Stimulated activated memory B cell treated with anti-CD40 and anti-IgM and Interleukin-4, amounts not matched to agents 10 μg/mL and 1 μg/mL and 100 μg/mL, for 72 hours (primary cell): ENCODE results near the gene SYT15.
"Not testable (repeated sequence)": the region's sequence is repeated elsewhere in the genome, so short reads cannot be mapped to it uniquely, and the experiment has no call there.

Experiments used
- ATAC-seq: fragments of 150-1000 bp; cut with Tn5 transposase; 2 replicates; pipeline ENCODE4 v1.10.0; 2021
- H3K27ac Mint-ChIP-seq: one replicate; pipeline ENCODE4 v1.8.0; 2022; ENCODE audit warnings: mild to moderate bottlenecking, mixed read lengths
- H3K27me3 Mint-ChIP-seq: one replicate; pipeline ENCODE4 v1.8.0; 2022; ENCODE audit warnings: mixed read lengths
- H3K36me3 Mint-ChIP-seq: one replicate; pipeline ENCODE4 v1.8.0; 2022; ENCODE audit warnings: mixed read lengths
- H3K4me1 Mint-ChIP-seq: one replicate; pipeline ENCODE4 v1.8.0; 2022; ENCODE audit warnings: mixed read lengths
- H3K4me3 Mint-ChIP-seq: one replicate; pipeline ENCODE4 v1.8.0; 2022; ENCODE audit warnings: mild to moderate bottlenecking, moderate library complexity, mixed read lengths
- H3K9me3 Mint-ChIP-seq: one replicate; pipeline ENCODE4 v1.8.0; 2022; ENCODE audit warnings: mixed read lengths

SYT15 gene

DNA sequence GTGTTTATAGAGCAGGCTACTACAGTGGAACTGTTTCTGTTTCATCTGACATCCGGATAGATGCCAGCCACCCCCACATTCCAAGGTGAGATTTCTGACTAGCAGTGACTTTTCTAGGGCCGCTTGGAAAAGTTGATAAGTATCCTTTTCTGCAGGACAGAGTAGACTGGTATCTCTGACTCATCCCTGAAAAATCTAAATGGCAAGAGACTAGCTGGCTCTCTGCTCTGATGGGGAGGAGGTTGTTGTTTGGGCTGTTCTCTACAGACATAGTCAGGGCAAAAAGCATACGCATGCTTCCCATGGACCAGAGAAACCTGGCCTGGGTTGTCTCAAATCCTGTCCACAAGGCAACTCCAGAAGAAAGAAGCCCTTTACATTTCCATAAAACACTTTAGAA lies 10.7 kb downstream of the SYT15 start:
- H3K9me3 Mint-ChIP-seq, H3K4me3 Mint-ChIP-seq, H3K27me3 Mint-ChIP-seq, H3K4me1 Mint-ChIP-seq, H3K27ac Mint-ChIP-seq, ATAC-seq, H3K36me3 Mint-ChIP-seq: not testable (repeated sequence)

DNA sequence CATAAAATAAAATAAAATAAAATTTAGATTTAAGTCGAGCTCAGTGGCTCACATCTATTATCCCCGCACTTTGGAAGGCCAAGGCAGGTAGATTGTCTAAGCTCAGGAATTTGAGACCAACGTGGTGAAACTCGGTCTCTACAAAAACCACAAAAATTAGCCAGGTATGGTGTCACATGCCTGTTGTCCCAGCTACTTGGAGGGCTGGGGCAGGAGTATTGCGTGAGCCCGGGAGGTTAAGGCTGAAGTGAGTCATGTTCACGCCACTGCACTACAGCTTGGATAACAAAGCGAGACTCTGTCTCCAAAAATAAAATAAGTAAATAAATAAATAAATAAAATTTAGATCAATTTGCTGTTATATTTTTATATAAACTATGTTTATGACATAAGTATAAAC lies 12.1 kb downstream of the SYT15 start:
- not testable (repeated sequence) for H3K27ac Mint-ChIP-seq, H3K4me1 Mint-ChIP-seq, ATAC-seq, H3K4me3 Mint-ChIP-seq, H3K27me3 Mint-ChIP-seq, H3K9me3 Mint-ChIP-seq, H3K36me3 Mint-ChIP-seq

DNA sequence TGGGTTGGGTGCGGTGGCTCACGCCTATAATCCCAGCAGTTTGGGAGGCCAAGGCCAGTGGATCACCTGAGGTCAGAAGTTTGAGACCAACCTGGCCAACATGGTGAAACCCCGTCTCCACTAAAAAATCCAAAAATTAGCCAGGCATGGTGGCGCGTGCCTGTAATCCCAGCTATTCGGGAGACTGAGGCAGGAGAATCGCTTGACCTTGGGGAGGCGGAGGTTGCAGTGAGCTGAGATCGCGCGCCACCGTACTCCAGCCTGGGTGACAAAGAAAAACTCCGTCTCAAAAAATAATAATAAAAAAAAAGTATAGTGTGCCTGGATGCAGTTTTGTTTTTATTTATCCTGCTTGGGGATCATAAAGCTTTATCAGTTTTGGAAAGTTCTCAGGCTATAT lies 14.4 kb downstream of the SYT15 start:
- not testable (repeated sequence) for H3K4me1 Mint-ChIP-seq, ATAC-seq, H3K4me3 Mint-ChIP-seq, H3K27me3 Mint-ChIP-seq, H3K36me3 Mint-ChIP-seq, H3K27ac Mint-ChIP-seq, H3K9me3 Mint-ChIP-seq

DNA sequence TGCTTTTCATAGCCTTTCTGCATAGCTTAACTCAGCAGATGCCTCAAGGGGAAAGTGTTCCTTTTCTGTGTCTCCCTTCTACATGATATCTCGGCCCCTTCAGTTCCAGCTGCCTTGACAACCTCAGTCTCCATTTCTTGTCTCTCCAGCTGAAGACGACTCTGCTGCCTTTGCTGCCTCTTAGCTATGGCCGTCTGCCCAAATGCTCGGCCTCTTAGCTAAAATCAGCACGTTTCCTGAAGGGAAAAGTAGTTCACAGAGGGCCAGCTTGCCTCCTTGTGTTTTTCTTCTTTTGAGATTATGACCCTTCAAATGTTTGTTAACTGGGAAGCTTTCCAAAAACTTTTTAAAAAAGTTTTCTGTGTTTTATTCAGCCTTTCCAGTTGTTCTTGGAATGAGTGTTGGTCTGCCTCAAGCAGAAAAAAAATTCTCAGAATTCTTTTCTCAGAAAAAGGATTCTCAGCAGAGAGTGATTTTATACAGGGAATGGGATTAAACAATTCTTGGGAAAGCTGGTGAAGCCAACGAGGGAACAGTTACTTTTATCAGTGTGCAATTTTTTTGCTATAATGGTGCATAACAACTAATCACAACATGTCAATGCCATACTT lies 15.6 kb downstream of the SYT15 start:
- H3K27ac Mint-ChIP-seq, ATAC-seq, H3K27me3 Mint-ChIP-seq, H3K9me3 Mint-ChIP-seq, H3K4me3 Mint-ChIP-seq, H3K36me3 Mint-ChIP-seq, H3K4me1 Mint-ChIP-seq: not testable (repeated sequence)

DNA sequence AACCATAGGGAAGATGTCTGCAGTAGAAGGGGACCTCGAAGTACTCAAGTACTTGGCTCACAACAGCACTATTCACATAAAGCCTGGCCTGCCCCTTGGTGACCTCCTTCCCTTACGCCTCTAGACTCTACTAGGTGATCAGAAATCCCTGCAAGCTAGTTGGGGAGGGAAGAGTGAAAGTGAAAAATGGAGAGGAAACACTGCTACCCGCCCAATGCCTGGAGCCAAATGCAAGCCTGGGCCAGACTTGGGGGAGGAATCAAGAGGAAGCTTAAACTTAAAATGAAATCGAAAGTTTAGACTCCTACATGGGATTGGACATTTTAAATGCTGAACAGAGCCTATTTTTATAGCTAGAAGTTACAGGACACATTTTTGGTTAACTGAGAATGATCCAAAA lies 17.6 kb downstream of the SYT15 start:
- not testable (repeated sequence) for H3K27ac Mint-ChIP-seq, H3K9me3 Mint-ChIP-seq, H3K36me3 Mint-ChIP-seq, H3K4me1 Mint-ChIP-seq, ATAC-seq, H3K27me3 Mint-ChIP-seq, H3K4me3 Mint-ChIP-seq

DNA sequence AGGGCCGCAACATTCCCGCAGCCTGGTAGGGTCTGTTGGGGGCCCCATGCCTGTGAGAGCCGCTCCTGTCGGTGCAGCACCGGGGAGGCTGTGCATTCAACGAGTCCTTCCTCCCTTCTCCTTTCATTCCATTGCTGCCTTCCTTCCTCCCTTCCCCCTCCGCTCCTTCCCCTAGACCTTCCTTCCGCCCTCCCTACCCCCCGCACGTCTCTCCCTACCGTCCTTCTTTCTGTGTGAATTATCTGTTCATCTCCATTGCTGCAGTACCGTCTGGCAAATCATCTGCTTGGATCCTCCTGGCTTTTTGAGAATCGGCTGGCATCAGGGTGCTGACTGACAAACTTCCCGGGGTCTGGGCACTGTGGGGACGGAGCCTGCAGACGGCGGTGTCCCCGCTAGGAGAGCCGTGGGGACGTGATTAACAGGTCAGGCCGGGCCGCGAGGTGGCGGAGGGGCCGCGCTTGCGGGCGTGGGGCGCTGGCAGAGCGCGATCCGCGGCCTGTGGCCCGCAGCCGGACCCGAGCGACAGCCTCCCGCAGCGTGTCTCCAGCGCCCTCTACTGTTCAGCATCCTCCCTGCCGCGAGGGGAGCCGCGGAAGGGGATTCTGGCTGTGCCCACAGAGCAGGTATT lies 18.8 kb downstream of the SYT15 start:
- not testable (repeated sequence) for H3K27me3 Mint-ChIP-seq, H3K9me3 Mint-ChIP-seq, H3K36me3 Mint-ChIP-seq, H3K4me1 Mint-ChIP-seq, H3K27ac Mint-ChIP-seq, H3K4me3 Mint-ChIP-seq
- ATAC-seq: peak; percentile 84

DNA sequence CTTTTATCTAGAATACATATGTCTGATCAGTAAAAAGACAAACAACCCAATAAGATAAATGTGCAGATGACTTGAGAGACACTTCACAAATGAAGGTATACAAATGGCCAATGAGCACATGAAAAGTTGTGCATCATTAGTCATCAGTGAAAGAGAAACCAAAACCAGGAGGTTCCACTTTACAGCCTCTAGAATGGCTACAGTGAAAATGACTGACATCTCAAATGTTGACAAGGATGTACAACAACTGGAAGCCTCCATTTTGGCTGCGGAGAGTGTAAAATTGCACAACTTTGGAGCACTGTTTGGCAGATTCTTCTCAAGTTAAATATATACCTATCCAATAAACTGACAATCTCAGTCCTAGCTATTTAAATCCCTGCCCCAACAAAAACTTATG lies 21.6 kb downstream of the SYT15 start:
- peak; percentile 71 for ATAC-seq
- H3K36me3 Mint-ChIP-seq, H3K27me3 Mint-ChIP-seq, H3K27ac Mint-ChIP-seq, H3K4me3 Mint-ChIP-seq, H3K4me1 Mint-ChIP-seq, H3K9me3 Mint-ChIP-seq: not testable (repeated sequence)

DNA sequence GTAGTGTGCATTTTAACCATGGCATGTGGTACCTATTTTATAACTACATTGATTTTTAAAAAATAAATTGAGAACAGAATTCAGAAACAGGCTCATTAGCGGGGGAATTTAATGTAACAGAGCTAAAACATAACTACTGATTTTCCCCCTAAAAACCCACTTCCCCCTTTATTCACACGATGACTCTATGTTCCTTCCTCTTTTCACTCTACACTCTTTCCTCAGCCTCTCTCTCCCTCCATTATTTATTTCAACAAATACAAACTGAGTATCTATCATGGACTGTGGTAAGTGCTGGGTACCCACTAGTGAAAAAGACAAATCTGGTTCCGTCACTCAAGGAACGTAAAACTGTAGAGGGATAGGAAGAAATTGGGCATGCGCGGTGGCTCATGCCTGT lies 36.6 kb downstream of the SYT15 start:
- H3K27me3 Mint-ChIP-seq, H3K4me1 Mint-ChIP-seq, H3K27ac Mint-ChIP-seq, H3K9me3 Mint-ChIP-seq, H3K4me3 Mint-ChIP-seq, H3K36me3 Mint-ChIP-seq: not testable (repeated sequence)
- ATAC-seq: peak; percentile 72

DNA sequence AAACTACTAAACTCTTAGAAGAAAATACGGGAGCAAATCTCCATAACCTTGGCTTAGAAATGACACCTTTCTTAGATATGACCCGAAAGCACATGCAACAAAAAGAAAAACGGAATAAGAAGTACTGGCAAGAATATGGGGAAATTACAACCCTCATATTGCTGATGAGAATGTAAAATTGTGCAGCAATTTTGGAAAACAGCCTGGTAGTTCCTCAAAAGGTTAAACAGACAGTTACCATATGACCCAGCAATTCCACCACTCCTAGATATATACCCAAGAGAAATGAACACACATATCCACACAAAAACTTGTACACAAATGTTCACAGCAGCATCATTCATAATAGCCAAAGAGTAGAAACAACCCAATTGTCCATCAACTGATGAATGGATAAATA lies 37.3 kb downstream of the SYT15 start:
- not testable (repeated sequence) for H3K27ac Mint-ChIP-seq, H3K27me3 Mint-ChIP-seq, H3K9me3 Mint-ChIP-seq, H3K36me3 Mint-ChIP-seq, H3K4me1 Mint-ChIP-seq, H3K4me3 Mint-ChIP-seq, ATAC-seq

DNA sequence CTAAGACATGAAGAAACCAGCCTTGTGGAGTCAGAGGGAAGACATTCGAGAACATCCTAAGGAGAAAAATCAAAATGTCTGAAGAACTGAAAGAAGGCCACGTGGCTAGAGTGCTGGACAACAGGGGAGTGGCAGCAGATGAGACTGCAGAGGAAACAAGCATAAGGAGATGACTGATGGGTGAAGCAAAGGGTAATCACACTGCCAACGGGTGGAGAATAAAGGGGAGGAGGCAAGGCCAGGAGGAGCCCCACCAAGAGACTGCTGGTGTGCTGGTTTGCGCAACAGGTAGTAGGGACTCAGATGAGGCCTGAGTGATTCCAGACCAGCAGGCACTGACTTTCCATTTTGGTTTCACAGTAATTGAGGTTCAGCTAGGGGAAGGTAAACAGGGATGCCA lies 38.2 kb downstream of the SYT15 start:
- not testable (repeated sequence) for H3K36me3 Mint-ChIP-seq, H3K27me3 Mint-ChIP-seq, H3K4me3 Mint-ChIP-seq, H3K27ac Mint-ChIP-seq, ATAC-seq, H3K9me3 Mint-ChIP-seq, H3K4me1 Mint-ChIP-seq

DNA sequence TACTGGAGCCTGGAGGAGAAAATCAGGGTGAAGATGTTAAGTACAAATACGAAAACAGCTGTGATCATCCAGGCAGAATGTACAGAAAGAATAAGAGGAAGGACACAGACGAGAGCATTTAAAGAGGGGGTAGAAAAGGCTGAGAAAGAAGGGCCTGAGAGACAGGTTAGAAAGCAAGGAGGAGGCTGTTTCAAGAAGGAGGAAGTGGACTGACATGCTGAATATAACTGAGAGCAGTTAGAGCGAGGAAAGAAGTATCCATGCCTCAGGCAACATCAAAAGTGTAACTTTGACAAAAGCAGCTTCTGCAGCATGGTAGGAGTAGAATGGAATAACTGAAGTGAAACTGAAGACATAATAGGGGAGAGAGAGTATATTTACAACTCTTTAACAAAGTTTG lies 39.0 kb downstream of the SYT15 start:
- not testable (repeated sequence) for ATAC-seq, H3K9me3 Mint-ChIP-seq, H3K27ac Mint-ChIP-seq, H3K27me3 Mint-ChIP-seq, H3K4me3 Mint-ChIP-seq, H3K4me1 Mint-ChIP-seq, H3K36me3 Mint-ChIP-seq

DNA sequence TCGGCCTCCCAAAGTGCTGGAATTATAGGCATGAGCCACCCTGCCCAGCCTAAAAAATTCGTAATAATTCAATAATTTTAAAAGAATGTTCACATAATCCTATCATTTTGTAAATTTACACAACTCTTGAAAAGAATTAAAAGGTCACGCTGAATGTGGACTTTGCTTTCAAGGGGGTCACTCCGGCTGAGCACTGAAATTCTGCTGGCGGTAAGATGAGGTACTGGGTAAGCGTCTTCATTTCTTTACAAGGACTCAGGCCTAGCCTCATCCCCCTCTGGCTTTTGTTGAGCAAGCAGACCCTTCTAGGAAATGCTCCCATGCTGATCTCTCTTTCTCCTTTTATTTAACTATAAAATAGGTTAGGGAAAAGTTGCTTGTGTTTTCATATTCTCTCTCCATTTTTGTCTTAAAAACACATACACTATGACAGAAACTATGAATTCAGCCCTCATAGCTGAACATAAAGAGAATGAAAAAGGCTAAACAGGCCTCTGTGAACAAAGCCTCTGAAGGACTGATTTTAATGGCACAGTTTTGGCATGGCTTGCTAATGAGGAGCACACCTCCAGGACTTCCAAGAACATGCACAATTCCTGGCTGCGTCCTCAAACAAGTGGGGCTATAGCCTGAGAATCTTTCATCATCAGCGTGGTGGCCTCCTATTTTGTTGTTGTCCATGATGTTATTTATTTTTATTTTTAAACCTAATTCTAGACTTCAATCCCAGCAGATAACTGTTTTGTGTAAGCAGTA lies 45.1 kb downstream of the SYT15 start:
- not testable (repeated sequence) for H3K27ac Mint-ChIP-seq, H3K4me3 Mint-ChIP-seq, H3K36me3 Mint-ChIP-seq, H3K4me1 Mint-ChIP-seq, ATAC-seq, H3K27me3 Mint-ChIP-seq, H3K9me3 Mint-ChIP-seq

DNA sequence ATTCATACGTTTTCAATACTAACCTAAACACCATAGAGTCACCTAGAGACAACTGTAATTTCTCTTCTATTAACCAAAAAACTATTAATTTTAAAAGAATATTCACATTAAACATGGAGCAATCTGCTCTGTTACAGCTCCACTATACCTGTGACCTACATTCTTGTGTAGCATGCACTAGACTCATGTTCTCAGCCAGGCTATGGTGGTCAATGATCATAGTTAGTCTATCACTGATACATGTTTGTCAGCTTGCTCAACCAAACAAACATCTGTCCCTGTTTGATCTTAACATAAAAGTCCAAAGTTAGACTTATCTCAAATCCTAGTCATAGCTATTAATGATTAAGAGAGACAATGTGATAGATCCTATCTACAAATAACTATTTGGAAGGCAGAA lies 50.9 kb downstream of the SYT15 start:
- H3K9me3 Mint-ChIP-seq, H3K27ac Mint-ChIP-seq, H3K4me1 Mint-ChIP-seq, H3K4me3 Mint-ChIP-seq, H3K27me3 Mint-ChIP-seq, ATAC-seq, H3K36me3 Mint-ChIP-seq: not testable (repeated sequence)

DNA sequence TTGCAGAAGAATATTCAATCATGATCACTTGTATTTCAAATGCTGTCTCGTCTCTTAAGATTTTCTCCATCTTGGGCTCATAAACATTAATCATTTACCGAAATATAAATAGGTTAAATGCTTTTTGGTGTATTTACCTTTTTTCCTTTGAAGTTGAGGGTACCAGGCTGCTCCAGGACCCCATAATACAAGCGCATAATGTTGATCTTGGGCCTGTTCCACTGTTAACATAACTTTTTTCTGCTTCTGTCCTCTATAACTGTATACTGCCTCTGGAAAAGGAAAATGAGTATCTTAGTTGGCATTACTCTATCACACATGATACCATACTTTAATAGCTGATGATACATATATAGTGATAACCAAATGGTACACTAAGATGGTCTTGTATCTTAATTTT lies 51.9 kb downstream of the SYT15 start:
- H3K4me1 Mint-ChIP-seq, H3K27me3 Mint-ChIP-seq, H3K36me3 Mint-ChIP-seq, H3K4me3 Mint-ChIP-seq, H3K9me3 Mint-ChIP-seq, H3K27ac Mint-ChIP-seq, ATAC-seq: not testable (repeated sequence)

DNA sequence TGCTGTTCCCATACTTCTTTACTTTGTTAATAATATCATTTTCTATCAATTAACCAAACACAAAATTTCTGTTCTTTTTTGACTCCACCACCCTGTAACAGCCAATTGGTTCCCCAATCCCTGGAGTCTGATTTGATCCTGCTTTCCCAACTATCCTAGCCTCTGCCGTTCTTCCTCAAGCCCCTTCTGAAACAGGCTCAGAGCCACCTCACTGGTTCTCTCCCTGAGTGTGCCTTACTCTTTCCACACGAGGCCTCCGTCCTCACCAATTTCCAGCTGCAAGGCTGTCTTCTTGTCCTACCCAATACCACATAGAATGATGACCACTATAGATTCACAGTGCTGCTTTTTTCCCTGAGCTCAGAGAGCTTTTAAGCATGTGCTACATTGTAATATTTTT lies 52.8 kb downstream of the SYT15 start:
- H3K27ac Mint-ChIP-seq, H3K36me3 Mint-ChIP-seq, H3K27me3 Mint-ChIP-seq, H3K4me1 Mint-ChIP-seq, H3K9me3 Mint-ChIP-seq, H3K4me3 Mint-ChIP-seq, ATAC-seq: not testable (repeated sequence)

DNA sequence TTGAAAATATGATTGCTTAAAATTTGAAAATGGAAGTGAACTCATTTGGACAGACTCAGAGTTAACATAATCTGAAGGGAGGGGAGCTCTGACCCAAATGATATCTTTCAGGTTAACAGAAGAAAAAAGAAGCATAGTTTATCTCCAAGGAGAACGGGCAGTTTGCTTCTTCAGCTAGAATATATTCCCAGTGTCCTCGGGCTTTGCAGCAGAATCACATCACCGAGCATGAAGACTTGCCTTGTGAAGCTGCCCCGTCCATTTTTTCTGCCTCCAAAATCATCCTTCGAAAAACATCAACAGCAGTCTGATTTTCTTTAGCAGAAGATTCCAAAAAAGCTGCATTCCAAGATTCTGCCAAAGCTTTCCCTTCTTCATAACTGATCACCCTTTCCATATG lies 55.8 kb downstream of the SYT15 start:
- H3K4me3 Mint-ChIP-seq: peak overlapping the region; percentile 15
- H3K4me1 Mint-ChIP-seq, H3K9me3 Mint-ChIP-seq, ATAC-seq, H3K27me3 Mint-ChIP-seq, H3K36me3 Mint-ChIP-seq, H3K27ac Mint-ChIP-seq: not testable (repeated sequence)
